ENCODE measurements around the gene ZP1. TPM values are rescaled to one million over a fixed set of nuclear protein-coding genes. Genes with fewer than 3 reads are reported as not detected.
"Not testable (repeated sequence)": the region's sequence is repeated elsewhere in the genome, so short reads cannot be mapped to it uniquely, and the experiment has no call there.

Gene ZP1
- total RNA-seq = not detected in 2 replicates

DNA sequence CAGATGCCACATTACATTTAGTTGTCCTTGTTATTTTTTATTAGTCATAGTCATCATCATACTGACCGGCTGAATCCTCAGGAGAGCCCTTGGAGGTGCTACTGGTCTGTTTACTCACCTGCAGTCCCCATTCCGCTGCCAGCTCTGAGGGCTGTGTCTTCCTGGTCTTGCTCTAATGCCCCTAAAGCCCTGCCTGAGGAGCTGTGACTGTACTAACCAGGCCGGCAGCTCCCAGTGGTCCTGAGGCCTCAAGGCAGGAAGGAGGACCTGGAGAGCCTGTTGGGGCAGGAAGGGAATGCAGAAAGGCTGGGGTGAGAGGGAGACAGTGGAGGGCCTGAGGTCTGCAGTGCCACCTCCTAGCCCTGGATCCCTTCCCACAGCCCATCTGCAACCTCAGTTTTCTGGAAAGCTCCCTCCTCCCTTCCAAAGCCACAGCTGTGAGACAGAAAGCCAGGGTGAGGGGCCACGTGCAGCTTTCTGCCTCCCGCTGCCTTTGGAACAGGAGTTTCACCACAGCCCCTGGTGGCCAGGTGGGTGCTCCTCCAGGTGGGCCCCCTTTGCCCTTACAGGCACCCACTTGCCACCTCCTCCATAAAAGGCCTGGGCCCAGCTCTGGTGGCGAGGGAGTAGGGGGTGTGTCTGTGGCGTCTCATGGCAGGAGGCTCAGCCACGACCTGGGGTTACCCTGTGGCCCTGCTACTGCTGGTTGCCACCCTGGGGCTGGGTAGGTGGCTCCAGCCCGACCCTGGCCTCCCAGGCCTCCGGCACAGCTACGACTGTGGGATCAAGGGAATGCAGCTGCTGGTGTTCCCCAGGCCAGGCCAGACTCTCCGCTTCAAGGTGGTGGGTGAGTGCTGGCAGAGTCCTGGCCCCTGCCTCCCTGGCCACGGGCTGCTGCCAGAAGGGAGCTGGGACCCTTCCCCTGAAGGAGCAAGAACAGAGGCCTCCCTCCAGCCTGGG lies at the start of gene ZP1:
TSS of gene ZP1 (plus strand) at position 632 of the 960 bp plus-strand sequence. CDS start at position 652, 20 bp downstream.
- DNase-seq (ENCODE audit: low read depth) = no peak

GRCh38 chr11:60818057-60818456 lies 49.3 kb upstream of the ZP1 start:
- DNase-seq (ENCODE audit: low read depth) = no peak

DNA sequence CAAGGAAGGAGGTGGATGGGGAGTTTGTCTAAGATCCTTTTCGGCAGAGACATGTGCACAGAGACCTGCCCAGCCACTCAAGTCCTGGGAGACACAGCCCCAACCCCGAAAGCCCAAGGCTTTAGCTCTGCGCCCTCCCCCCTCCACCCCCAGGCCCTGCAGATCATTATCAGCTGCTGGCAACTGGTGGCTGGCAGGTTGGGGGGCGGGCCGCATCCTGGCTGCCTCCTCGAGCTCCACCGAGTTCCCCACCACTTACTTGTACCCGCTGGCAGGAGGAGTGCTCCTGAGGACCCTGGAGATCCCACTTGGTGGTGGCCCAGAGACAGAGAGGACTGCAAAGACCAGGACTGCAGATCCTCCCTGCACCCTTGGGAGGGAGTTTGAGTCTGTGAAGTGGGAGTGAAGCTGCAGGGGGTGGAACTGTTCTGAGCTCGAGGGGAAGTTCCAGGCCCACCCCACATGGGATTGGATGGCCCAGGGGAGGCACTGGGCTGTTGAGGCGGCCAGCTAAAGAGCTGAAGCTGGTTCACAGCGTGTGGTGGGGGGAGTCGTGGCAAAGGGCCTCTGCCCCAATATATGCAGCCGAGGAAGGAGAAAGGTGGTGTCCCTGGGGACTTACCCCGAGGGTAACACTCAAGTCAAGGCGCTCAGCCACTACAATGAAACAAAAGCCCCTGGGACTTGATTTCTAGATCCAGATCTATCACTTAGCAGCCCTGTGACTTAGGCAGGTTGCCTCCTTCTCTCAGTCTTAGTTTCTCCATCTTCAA lies 45.3 kb upstream of the ZP1 start:
- DNase-seq (ENCODE audit: low read depth) = no peak

DNA sequence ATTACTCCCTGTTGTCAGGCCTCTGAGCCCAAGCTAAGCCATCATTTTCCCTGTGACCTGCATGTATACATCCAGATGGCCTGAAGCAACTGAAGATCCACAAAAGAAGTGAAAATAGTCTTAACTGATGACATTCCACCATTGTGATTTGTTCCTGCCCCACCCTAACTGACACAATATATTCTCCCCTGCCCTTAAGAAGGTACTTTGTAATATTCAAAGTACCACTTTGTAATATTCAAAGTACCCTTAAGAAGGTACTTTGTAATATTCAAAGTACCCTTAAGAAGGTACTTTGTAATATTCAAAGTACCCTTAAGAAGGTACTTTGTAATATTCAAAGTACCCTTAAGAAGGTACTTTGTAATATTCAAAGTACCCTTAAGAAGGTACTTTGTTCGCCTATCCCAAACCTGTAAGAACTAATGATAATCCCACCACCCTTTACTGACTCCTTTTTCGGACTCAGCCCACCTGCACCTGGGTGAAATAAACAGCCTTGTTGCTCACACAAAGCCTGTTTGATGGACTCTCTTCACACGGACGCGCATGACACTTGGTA lies 43.5 kb upstream of the ZP1 start:
- not testable (repeated sequence) for DNase-seq (ENCODE audit: low read depth)

DNA sequence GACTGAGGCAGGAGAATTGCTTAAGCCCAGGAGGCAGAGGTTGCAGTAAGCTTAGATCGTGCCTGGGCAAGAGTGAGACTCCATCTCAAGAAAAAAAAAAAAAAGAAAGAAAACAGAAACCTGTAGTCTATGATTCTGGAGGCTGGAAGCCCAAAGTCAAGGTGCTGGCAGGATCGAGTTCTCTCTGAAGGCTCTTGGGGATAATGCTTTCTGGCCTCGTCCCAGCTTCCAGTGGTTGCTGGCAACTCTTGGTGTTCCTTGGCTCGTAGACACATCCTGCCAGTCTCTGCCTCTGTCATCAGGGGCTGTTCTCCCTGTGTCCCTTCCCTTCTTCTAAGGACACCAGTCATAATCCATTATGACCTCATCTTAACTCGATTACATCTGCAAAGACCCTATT lies 42.2 kb upstream of the ZP1 start:
- DNase-seq (ENCODE audit: low read depth) = no peak

- no peak for DNase-seq (ENCODE audit: low read depth)
Observed at GRCh38 chr11:60825790-60826189, 41.6 kb upstream of the ZP1 start.

GRCh38 chr11:60830478-60831142 lies 36.7 kb upstream of the ZP1 start:
- DNase-seq (ENCODE audit: low read depth) = no peak

GRCh38 chr11:60831143-60831500 lies 36.2 kb upstream of the ZP1 start:
- peak; percentile 72 for DNase-seq (ENCODE audit: low read depth)

DNA sequence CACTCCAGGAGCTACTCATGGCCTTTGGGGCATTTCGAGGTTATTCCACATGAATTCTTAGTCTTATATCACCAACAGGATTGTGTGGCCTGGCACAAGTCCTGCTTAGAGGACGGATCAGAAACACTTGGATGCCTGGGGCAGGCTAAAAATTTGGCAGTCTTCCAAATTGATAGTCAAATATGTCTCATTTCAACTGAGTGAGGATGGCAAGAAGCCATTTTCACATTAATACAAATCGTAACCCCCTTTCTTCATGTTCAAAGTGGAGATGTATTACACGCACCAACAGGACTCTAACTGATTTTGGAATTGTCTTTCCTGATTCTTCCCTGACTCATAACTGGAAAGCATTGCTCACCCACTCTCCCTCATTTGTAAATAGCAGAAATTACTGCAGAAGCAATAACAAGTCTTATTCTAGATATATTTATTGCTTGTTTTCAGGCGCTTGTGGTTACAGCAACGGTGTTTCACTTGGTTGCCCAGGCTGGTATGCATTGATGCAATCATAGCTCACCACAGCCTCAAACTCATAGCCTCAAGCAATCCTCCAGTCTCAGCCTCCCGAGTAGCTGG lies 35.8 kb upstream of the ZP1 start:
- peak; percentile 85 for DNase-seq (ENCODE audit: low read depth)

- no peak for DNase-seq (ENCODE audit: low read depth)
Observed at GRCh38 chr11:60834742-60835533, 32.4 kb upstream of the ZP1 start.

DNA sequence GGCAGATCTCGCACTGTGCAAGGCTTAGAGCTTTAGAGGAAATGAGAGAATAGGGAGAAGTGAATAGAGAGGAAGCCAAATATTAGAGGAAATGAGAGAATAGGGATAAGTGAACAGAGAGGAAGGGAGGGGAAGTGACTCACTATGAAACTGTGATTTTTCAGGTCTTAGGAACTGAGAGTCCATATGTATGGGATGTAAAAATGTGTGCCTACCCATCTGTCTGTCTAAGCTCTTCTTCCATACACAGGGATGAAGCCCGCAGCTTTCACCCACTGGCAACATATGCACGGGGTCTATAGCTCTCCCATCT lies 31.9 kb upstream of the ZP1 start:
- no peak for DNase-seq (ENCODE audit: low read depth)

GRCh38 chr11:60836866-60837515 lies 30.4 kb upstream of the ZP1 start:
- DNase-seq (ENCODE audit: low read depth) = no peak

DNA sequence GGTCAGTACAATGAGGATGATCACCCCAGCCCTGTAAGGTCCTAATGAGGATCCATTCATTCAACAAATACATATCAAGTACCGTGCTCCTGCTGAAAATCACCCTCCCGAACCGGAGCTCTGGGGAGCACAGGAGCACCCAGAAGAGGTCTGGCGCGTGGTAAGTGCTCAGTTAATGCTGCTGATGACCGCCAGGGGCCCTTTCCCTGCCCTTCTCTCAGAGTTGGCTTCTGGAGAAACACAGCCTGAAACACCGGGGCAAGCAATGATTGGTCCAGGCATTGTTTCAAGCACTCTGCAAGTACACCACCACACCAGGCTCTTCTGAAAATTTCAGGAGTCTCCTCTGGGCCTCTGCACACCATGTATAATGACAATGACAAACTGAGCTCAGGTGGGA lies 29.2 kb upstream of the ZP1 start:
- no peak for DNase-seq (ENCODE audit: low read depth)

GRCh38 chr11:60840470-60841430 lies 26.6 kb upstream of the ZP1 start:
- DNase-seq (ENCODE audit: low read depth) = peak; percentile 88

DNA sequence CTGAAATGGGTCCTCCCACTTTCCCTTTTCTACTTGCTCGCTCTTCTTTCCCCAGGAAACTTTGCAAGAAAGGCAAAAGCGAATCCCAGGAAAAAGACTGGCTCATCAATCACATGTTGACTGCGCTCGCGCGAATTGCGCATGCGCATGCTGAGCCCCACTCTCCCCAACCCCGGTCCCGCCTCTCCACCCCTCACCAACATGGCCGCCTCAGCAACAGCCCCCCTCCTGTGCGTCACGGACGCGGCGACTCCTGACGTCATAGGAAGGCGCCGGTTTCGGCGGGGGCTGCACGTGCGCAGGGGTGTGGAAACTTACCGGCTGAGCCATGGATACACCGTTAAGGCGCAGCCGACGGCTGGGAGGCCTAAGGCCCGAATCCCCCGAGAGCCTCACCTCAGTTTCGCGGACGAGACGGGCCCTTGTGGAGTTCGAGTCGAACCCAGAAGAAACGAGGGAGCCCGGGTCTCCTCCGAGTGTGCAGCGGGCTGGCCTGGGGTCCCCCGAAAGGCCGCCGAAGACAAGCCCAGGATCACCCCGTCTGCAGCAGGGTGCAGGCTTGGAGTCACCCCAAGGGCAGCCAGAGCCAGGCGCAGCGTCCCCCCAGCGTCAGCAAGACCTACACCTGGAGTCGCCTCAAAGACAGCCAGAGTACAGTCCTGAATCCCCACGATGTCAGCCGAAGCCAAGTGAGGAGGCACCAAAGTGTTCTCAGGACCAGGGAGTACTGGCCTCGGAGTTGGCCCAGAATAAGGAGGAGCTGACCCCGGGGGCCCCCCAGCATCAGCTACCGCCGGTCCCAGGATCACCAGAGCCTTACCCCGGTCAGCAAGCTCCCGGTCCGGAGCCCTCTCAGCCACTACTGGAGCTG lies 25.3 kb upstream of the ZP1 start, which contains the start of gene CCDC86:
TSS of gene CCDC86 (plus strand) at position 317 of the 871 bp plus-strand sequence. CDS start at position 329, 12 bp downstream.
- DNase-seq (ENCODE audit: low read depth) = peak; percentile 87

DNA sequence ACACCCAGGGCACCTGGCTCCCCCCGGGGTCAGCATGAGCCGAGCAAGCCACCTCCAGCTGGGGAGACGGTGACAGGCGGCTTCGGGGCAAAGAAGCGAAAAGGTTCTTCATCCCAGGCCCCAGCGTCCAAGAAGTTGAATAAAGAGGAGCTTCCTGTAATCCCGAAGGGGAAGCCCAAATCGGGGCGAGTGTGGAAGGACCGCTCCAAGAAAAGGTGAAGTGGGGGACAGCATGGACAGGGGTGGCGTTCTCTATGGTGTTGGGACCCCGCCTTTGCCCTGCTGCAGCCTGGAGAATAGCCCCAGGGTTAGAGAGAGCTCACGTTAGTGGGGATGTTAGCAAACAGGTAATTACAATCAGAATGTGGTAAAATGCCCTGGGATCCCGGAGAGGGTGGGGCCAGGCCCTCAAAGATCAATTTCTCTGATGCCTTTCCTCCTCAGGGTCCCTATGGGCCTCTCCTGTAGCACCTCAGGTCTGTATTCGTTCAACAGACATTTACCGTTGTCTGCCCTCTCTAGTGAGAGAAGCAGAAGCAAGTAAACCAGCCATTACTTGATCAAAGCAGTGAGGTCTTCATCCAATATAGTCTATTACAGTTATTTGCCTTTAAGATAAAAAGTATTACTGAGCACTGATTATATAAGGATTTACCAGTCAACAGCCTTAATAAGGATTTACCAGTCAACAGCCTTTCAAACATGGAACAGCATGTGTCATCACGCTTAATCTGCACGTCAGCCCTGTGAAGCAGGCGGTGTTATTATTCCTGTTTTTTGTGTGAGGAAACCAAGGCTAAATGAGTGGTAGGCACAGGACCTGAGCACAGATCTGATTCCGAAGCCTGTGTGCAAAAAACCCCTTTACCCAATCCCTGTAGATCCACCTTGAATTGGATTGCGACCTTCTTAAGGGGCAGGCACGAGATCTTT lies 24.4 kb upstream of the ZP1 start:
- no peak for DNase-seq (ENCODE audit: low read depth)
